ENCODE results near the gene ZFYVE9. TPM values are rescaled to one million over a fixed set of nuclear protein-coding genes. Genes with fewer than 3 reads are reported as not detected.

Gene ZFYVE9
- total and polyA plus RNA-seq, 2 donors from 2014 or later: 10.5 to 18.9 TPM

DNA sequence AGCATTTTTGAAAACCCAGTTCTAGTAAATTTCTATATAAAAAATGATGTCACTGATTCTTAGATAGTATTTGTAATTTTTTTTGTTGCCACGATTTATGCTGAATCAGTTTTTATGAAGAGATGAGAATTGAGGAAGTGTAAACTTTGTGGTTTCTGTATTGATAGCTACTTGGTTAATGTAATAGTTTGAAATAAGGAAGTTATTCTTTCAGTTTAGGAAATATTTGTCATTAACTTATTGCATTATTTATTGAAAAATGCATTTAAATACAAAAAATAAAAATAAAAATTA lies 97.8 kb downstream of the ZFYVE9 start:
- H3K27ac ChIP-seq (ENCODE audit: low read depth in 2 of 2, low read length in 2 of 2): no peak overlapping the region
- TF ChIP-seq, protein P1, sequence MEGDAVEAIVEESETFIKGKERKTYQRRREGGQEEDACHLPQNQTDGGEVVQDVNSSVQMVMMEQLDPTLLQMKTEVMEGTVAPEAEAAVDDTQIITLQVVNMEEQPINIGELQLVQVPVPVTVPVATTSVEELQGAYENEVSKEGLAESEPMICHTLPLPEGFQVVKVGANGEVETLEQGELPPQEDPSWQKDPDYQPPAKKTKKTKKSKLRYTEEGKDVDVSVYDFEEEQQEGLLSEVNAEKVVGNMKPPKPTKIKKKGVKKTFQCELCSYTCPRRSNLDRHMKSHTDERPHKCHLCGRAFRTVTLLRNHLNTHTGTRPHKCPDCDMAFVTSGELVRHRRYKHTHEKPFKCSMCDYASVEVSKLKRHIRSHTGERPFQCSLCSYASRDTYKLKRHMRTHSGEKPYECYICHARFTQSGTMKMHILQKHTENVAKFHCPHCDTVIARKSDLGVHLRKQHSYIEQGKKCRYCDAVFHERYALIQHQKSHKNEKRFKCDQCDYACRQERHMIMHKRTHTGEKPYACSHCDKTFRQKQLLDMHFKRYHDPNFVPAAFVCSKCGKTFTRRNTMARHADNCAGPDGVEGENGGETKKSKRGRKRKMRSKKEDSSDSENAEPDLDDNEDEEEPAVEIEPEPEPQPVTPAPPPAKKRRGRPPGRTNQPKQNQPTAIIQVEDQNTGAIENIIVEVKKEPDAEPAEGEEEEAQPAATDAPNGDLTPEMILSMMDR (IDR thresholded peaks at IDR 0.05; ENCODE audit: borderline replicate concordance, extremely low read depth, insufficient read depth): no peak
- FAIRE-seq (peak; percentile 70), DNase-seq (no peak)
- no peak overlapping the region for H3K9ac ChIP-seq (ENCODE audit: low read length in 3 of 3)
- H3K9me3 ChIP-seq (ENCODE audit: control insufficient read depth in 2 of 3, insufficient read depth in 1 of 3, low read length in 3 of 3): no peaks in the 10 kb centered on the region
- peaks cover 0 to 3% (median 0%) of the 10 kb centered on the region in 3 donors for H3K36me3 ChIP-seq (ENCODE audit: control insufficient read depth in 2 of 3, insufficient read depth in 3 of 3, low read length in 3 of 3)
- H3K4me3 ChIP-seq (ENCODE audit: low read length in 3 of 3): no peak overlapping the region
- H3K4me1 ChIP-seq (ENCODE audit: control insufficient read depth in 2 of 3, insufficient read depth in 2 of 3, low read depth in 1 of 3, low read length in 3 of 3): no peaks in the 10 kb centered on the region
- no peaks in the 10 kb centered on the region for H3K27me3 ChIP-seq (ENCODE audit: control insufficient read depth, insufficient read depth, low read length)
- intact Hi-C loops (cut with DNase I): no loop called here

DNA sequence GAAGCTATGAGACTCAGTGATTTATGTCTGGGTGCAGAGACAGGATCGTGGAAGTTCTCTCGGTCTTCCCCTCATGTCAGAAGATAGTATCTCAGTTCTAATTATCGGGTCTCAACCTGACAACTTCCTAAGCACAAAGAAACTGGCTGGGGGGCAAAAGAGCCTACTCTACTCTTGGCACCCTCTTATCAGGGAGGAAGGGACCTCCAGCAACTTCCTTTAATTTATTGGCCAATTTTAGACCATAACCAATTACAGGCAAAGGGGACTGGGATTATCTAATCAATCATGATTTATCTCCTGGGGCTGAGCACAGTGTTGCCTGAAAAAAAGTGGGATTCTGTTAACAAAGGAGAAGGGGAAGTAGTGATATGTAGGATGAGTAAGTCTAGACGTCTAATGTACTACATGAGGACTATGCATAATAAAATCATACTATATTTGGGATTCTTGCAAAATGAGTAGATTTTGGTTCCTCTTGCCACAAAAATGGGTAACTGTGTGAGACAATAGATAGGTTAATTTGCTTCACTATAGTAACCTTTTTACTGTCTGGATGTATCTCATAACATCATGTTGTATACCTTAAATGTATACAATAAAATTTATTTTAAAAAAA lies 98.8 kb downstream of the ZFYVE9 start:
- no peaks in the 10 kb centered on the region for H3K27me3 ChIP-seq (ENCODE audit: control insufficient read depth, insufficient read depth, low read length)
- no peaks in the 10 kb centered on the region for H3K4me1 ChIP-seq (ENCODE audit: control insufficient read depth in 2 of 3, insufficient read depth in 2 of 3, low read depth in 1 of 3, low read length in 3 of 3)
- no peak overlapping the region for H3K4me3 ChIP-seq (ENCODE audit: low read length in 3 of 3)
- intact Hi-C loops (cut with DNase I): no loop called here
- TF ChIP-seq, protein P1 (IDR thresholded peaks at IDR 0.05; ENCODE audit: borderline replicate concordance, extremely low read depth, insufficient read depth): no peak
- DNase-seq (no peak), FAIRE-seq (no peak)
- H3K9me3 ChIP-seq (ENCODE audit: control insufficient read depth in 2 of 3, insufficient read depth in 1 of 3, low read length in 3 of 3): no peaks in the 10 kb centered on the region
- no peak overlapping the region for H3K27ac ChIP-seq (ENCODE audit: low read depth in 2 of 2, low read length in 2 of 2)
- H3K36me3 ChIP-seq (ENCODE audit: control insufficient read depth in 2 of 3, insufficient read depth in 3 of 3, low read length in 3 of 3): peaks cover 0 to 3% (median 0%) of the 10 kb centered on the region in 3 donors
- H3K9ac ChIP-seq (ENCODE audit: low read length in 3 of 3): no peak overlapping the region

DNA sequence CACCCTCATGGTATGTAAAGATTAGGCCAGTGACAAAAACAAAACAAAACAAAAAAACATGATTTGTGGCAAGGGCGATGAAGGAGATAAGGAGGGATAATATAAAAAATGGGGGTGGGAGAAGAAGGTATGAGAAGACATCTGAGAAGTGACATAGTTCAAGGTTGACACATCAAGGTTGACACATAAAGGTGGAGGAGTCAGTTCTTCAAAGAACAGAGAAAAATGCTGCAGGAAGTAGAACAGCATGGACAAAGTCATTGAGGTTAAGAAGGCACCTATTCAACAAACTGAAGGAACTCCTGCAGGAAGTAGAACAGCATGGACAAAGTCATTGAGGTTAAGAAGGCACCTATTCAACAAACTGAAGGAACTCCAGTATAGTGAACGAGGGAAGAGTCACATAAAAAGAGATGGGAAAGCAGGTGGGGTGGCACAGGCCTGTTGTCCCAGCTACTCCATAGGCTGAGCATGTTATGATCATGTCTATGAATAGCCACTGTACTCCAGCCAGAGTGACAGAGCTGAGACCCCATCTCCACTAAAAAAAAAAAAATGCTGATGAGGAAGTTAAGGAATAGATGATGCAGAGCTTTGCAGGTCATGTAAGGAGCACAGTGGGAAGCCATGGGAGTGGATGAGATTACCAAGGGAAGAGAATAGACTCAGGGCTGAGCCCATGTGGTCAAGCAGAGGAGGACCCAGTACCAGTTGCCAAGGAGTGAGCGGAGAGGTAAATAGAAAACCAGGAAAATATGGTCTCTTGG lies 101.5 kb downstream of the ZFYVE9 start:
- no peaks in the 10 kb centered on the region for H3K9me3 ChIP-seq (ENCODE audit: control insufficient read depth in 2 of 3, insufficient read depth in 1 of 3, low read length in 3 of 3)
- no peak overlapping the region for H3K9ac ChIP-seq (ENCODE audit: low read length in 3 of 3)
- TF ChIP-seq, protein P1 (IDR thresholded peaks at IDR 0.05; ENCODE audit: borderline replicate concordance, extremely low read depth, insufficient read depth): no peak
- no peaks in the 10 kb centered on the region for H3K36me3 ChIP-seq (ENCODE audit: control insufficient read depth in 2 of 3, insufficient read depth in 3 of 3, low read length in 3 of 3)
- H3K27me3 ChIP-seq (ENCODE audit: control insufficient read depth, insufficient read depth, low read length): no peaks in the 10 kb centered on the region
- no peak overlapping the region for H3K27ac ChIP-seq (ENCODE audit: low read depth in 2 of 2, low read length in 2 of 2)
- DNase-seq (no peak), FAIRE-seq (no peak)
- intact Hi-C loops (cut with DNase I): no loop called here
- H3K4me3 ChIP-seq (ENCODE audit: low read length in 3 of 3): no peak overlapping the region
- H3K4me1 ChIP-seq (ENCODE audit: control insufficient read depth in 2 of 3, insufficient read depth in 2 of 3, low read depth in 1 of 3, low read length in 3 of 3): no peaks in the 10 kb centered on the region
